K562 (cell line): ENCODE measurements around the gene CHGA. TPM values are rescaled to one million over a fixed set of nuclear protein-coding genes. Genes with fewer than 3 reads are reported as not detected.
A peak's percentile ranks its signal among the peaks of the same experiment; 100 is the strongest.

Source experiments
- ATAC-seq: fragments of 200-7000 bp; cut with Tn5 transposase; 3 replicates; pipeline ENCODE4 v1.9.1; 2020; ENCODE audit warnings: moderate library complexity
- BruUV-seq: library from RNA; stranded (reverse); fragments of 400-500 nt; replicated peaks from 2 replicates; lab custom pipeline; 2021; lab: Mats Ljungman, UMichigan
- CTCF ChIA-PET: fragments of 300-600 bp; formaldehyde crosslinking; extraction: SDS; loops from one replicate; lab custom pipeline; 2021; ENCODE audit warnings: low intra/inter-chr PET ratio; lab: Yijun Ruan, JAX
- POLR2A ChIA-PET: fragments of 300-600, 350-650 bp; sonication (Branson Sonifier 250); formaldehyde crosslinking; extraction: SDS; loops from one replicate; lab custom pipeline; 2021; ENCODE audit warnings: antibody characterized with exemption, inconsistent platforms; lab: Yijun Ruan, JAX
- DNase-seq, 4 experiments: peaks; one replicate each; pipeline versions ENCODE4 v3.0.0 to v3.0.0-alpha.2; 2011 to 2018; ENCODE audit warnings: low spot score in 3 of 4, mixed read lengths in 3 of 4; ENCODE audit errors: extremely low read depth in 1 of 4
- FAIRE-seq: peaks from 2 replicates; lab custom pipeline; 2011; peaks lifted over from hg19 to GRCh38; lab: Jason Lieb, UNC
- H2AFZ ChIP-seq: 2 replicates; pipeline ENCODE4 v1.6.0; 2011; ENCODE audit warnings: low read depth, low read length, control low read depth, inconsistent platforms
- H3K27ac ChIP-seq: fragments of 200-600 bp; 3 replicates; pipeline ENCODE4 v1.8.0; 2011; ENCODE audit warnings: low read depth, mild to moderate bottlenecking, control low read depth, inconsistent platforms, low read length, moderate library complexity, mixed read lengths; ENCODE audit errors: extremely low read depth
- H3K27me3 ChIP-seq, 2 experiments: fragments of 300-600 bp in 1 of 2; 2 replicates in 1 of 2; 3 replicates in 1 of 2; pipeline versions ENCODE4 v1.6.0 to v1.8.0; 2011; ENCODE audit warnings: inconsistent platforms in 2 of 2, low read length in 2 of 2, mild to moderate bottlenecking in 1 of 2, mixed read lengths in 1 of 2, moderate library complexity in 1 of 2; ENCODE audit not compliant: control insufficient read depth in 2 of 2, insufficient read depth in 2 of 2
- H3K36me3 ChIP-seq: fragments of 300-600 bp; 3 replicates; pipeline ENCODE4 v1.8.0; 2011; ENCODE audit warnings: mild to moderate bottlenecking, low read length, inconsistent platforms; ENCODE audit not compliant: control insufficient read depth, insufficient read depth
- H3K4me1 ChIP-seq, 2 experiments: fragments of 200-600 bp in 1 of 2; replicated peaks in 1 of 2; 2 replicates in 1 of 2; 3 replicates in 1 of 2; pipeline versions ENCODE4 v1.5.1 to v1.8.0; 2011; ENCODE audit warnings: inconsistent platforms in 2 of 2, low read length in 2 of 2, mild to moderate bottlenecking in 1 of 2, mixed read lengths in 1 of 2, moderate library complexity in 1 of 2; ENCODE audit not compliant: control insufficient read depth in 2 of 2, insufficient read depth in 2 of 2
- H3K4me2 ChIP-seq: 2 replicates; pipeline ENCODE4 v1.6.1; 2011; ENCODE audit warnings: low read length, control low read depth, inconsistent platforms, mixed read lengths; ENCODE audit not compliant: insufficient read depth
- H3K4me3 ChIP-seq: fragments of 200-600 bp; sonication (generic), shearing (Covaris generic); 2 replicates; pipeline ENCODE4 v1.5.1; 2016; ENCODE audit warnings: control low read depth, inconsistent platforms
- H3K79me2 ChIP-seq: fragments of 200-600 bp; 3 replicates; pipeline ENCODE4 v1.8.0; 2011; ENCODE audit warnings: low read length, inconsistent platforms; ENCODE audit not compliant: control insufficient read depth, insufficient read depth
- H3K9ac ChIP-seq, 2 experiments: 2 replicates each; pipeline versions ENCODE4 v1.6.0 to v1.6.1; 2011; ENCODE audit warnings: low read depth in 2 of 2, low read length in 2 of 2, control low read depth in 1 of 2, inconsistent platforms in 1 of 2, mild to moderate bottlenecking in 1 of 2, mixed read lengths in 1 of 2; ENCODE audit not compliant: insufficient read depth in 1 of 2
- H3K9me1 ChIP-seq: one replicate; pipeline ENCODE4 v1.6.0; 2011; ENCODE audit warnings: inconsistent platforms, mild to moderate bottlenecking, low read length, moderate library complexity; ENCODE audit not compliant: control insufficient read depth, insufficient read depth
- H3K9me3 ChIP-seq: replicated peaks from 2 replicates; pipeline ENCODE4 v1.5.1; 2011; ENCODE audit warnings: low read depth, low read length, inconsistent platforms; ENCODE audit not compliant: control insufficient read depth, insufficient read depth
- H4K20me1 ChIP-seq: replicated peaks from 2 replicates; pipeline ENCODE4 v1.6.1; 2011; ENCODE audit warnings: low read length, inconsistent platforms, mixed read lengths; ENCODE audit not compliant: control insufficient read depth, insufficient read depth
- NFATC3 ChIP-seq: fragments of 450-650 bp; IDR thresholded peaks from 2 replicates; pipeline ENCODE4 v1.6.1; 2017; ENCODE audit warnings: mild to moderate bottlenecking
- NFIC ChIP-seq: fragments of 450-650 bp; IDR thresholded peaks from 2 replicates; pipeline ENCODE4 v1.6.1; 2017; ENCODE audit warnings: mild to moderate bottlenecking, inconsistent platforms
- WGBS: fragments of 100-300 bp; shearing (Covaris generic); methylation state at CpG from one replicate; pipeline ENCODE4 v1.1.6; 2016; ENCODE audit warnings: low coverage, mixed read lengths; ENCODE audit not compliant: insufficient coverage; ENCODE audit errors: missing lambda C conversion rate; 5-methylcytosine and 5-hydroxymethylcytosine counted together
- in situ Hi-C: fragments of 300-500 bp; cut with MboI; formaldehyde crosslinking; loops from 4 replicates; pipeline ENCODE4 v1.15.0; 2018; ENCODE audit warnings: inconsistent platforms, mixed read lengths
- intact Hi-C: fragments of 100-400 bp; cut with micrococcal nuclease; formaldehyde crosslinking; loops from 2 replicates; pipeline ENCODE4 v1.14.2; 2022
- polyA plus RNA-seq, 8 experiments: library from polyadenylated mRNA; depleted of rRNA in 4 of 8; stranded (reverse) in 5 of 8; unstranded in 3 of 8; fragments of >200 nt; fragmentation: Nextera tagmentation in 2 of 8; fragmentation: Illumina TruSeq in 1 of 8; extraction: Ambion mirVana in 2 of 8; extraction: Trizol in 1 of 8; gene quantifications; 2 replicates each; pipeline versions ENCODE4 v1.2.1 to v1.2.3, GENCODE V29; 2011 to 2014; ENCODE audit warnings: inconsistent platforms in 1 of 8, missing spikeins in 1 of 8
- total RNA-seq, 7 experiments: library from RNA; depleted of rRNA in 6 of 7; stranded (reverse); fragments of >200 nt in 6 of 7; fragmentation: Illumina TruSeq in 2 of 7; extraction: Trizol in 2 of 7; gene quantifications; 2 replicates each; pipeline versions ENCODE4 v1.2.1 to v1.2.3, GENCODE V29; 2011 to 2021; ENCODE audit warnings: low replicate concordance in 1 of 7
- TF ChIP-seq, protein P1 (sequence below): fragments of 450-650 bp; IDR thresholded peaks from 2 replicates; pipeline ENCODE4 v1.6.1; 2016; ENCODE audit warnings: missing biosample characterization, missing genetic modification characterization
- TF ChIP-seq, protein P2 (sequence below): fragments of 250-450 bp; sonication (Bioruptor Pico); IDR thresholded peaks from 2 replicates; pipeline ENCODE4 v1.5.0; 2020; ENCODE audit warnings: mild to moderate bottlenecking, borderline replicate concordance

CHGA gene
- total and polyA plus RNA-seq, 9 of the 15 experiments (the other 6 are each of a cell fraction or from before 2014, with no cell fraction given): not detected

DNA sequence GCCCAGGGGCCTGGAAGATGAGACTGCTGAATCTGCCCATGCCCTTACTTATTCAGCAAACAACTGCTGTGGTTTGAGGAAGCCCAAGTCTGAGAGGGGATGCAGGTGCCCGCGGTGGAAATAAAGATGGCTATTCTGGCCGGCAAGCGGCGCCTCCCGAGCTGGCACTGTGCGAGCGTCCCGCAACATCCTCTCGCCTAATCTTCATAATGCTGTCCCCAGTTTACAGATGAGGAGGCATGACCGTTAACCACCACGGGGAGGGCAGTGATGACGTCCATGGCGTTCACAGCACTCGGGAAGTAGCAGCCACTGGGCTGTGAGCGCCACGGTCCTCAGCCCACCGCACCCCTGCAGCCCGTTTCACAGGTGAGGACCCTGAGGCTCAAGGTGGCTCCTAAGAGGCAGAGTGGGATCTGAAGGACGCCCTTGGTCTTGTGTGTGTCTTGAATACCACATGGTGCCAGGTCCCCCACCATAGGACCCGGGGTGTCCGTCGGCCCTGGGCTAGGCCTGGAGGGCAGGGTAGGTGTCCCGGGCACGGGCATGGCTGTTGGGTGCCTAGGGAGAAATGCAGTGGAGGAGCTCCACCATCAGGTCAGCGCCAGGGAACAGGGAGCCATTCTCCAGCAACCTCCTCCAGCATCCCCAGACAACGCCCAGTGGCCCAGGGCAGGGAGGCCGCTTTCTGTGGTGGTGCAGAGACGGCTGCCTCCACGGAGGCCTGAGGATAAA lies 20.2 kb downstream of the CHGA start:
- DNase-seq: no peak
- Histone ChIP-seq H2AFZ (no peak overlapping the region), H3K27me3 (no peaks in the 10 kb centered on the region), H4K20me1 (no peaks in the 10 kb centered on the region), H3K4me1 (peaks cover 0 to 36% of the 10 kb centered on the region in 2 experiments; a peak in 3 of 5 replicates), H3K4me2 (no peak overlapping the region), H3K9ac (peak overlapping the region in 1 of 2 experiments; percentile 52; a peak in 1 of 4 replicates), H3K79me2 (no peaks in the 10 kb centered on the region), H3K9me1 (peaks cover 7% of the 10 kb centered on the region), H3K36me3 (0 out of 3 replicates have a peak, but pooled peaks cover 2% of the 10 kb centered on the region), H3K9me3 (no peaks in the 10 kb centered on the region), H3K27ac (no peak overlapping the region), H3K4me3 (no peak overlapping the region)
- no peak for FAIRE-seq
- 96% methylated on average over 15 of the region's 30 CpGs for WGBS
- POLR2A ChIA-PET: interaction anchor here (0.7 kb wide), 1 partner anchor 43 kb away, joined by 4 read pairs; no protein-coding TSS in a partner anchor
- ATAC-seq: no peak
- CTCF ChIA-PET: no interaction called here
- TF ChIP-seq NFIC (no peak), NFATC3 (no peak)
- TF ChIP-seq, protein P1, sequence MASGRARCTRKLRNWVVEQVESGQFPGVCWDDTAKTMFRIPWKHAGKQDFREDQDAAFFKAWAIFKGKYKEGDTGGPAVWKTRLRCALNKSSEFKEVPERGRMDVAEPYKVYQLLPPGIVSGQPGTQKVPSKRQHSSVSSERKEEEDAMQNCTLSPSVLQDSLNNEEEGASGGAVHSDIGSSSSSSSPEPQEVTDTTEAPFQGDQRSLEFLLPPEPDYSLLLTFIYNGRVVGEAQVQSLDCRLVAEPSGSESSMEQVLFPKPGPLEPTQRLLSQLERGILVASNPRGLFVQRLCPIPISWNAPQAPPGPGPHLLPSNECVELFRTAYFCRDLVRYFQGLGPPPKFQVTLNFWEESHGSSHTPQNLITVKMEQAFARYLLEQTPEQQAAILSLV (tag): no peak
- TF ChIP-seq, protein P2, sequence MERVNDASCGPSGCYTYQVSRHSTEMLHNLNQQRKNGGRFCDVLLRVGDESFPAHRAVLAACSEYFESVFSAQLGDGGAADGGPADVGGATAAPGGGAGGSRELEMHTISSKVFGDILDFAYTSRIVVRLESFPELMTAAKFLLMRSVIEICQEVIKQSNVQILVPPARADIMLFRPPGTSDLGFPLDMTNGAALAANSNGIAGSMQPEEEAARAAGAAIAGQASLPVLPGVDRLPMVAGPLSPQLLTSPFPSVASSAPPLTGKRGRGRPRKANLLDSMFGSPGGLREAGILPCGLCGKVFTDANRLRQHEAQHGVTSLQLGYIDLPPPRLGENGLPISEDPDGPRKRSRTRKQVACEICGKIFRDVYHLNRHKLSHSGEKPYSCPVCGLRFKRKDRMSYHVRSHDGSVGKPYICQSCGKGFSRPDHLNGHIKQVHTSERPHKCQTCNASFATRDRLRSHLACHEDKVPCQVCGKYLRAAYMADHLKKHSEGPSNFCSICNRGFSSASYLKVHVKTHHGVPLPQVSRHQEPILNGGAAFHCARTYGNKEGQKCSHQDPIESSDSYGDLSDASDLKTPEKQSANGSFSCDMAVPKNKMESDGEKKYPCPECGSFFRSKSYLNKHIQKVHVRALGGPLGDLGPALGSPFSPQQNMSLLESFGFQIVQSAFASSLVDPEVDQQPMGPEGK (CRISPR knock-in tag): no peak
- intact Hi-C loops (no loop called here), in situ Hi-C loops (no loop called here)
- no TSS peak for BruUV-seq
